HL-60 (cell line): ENCODE measurements around the gene EFL1.

Source experiments
- DNase-seq, 2 experiments: peaks; one replicate each; pipeline ENCODE4 v3.0.0-alpha.2; 2010 to 2020; ENCODE audit warnings: low read depth in 1 of 2, low spot score in 1 of 2
- H3K27ac ChIP-seq: fragments of 250-450 bp; sonication (Bioruptor Pico); replicated peaks from 2 replicates; pipeline ENCODE4 v1.5.1; 2020; ENCODE audit warnings: mild to moderate bottlenecking, moderate library complexity
- H3K27me3 ChIP-seq: fragments of 250-450 bp; sonication (Bioruptor Pico); 2 replicates; pipeline ENCODE4 v1.5.1; 2021; ENCODE audit warnings: mild to moderate bottlenecking, moderate library complexity; ENCODE audit not compliant: insufficient read depth, poor library complexity, severe bottlenecking
- H3K4me3 ChIP-seq: replicated peaks from 2 replicates; pipeline ENCODE4 v1.5.1; 2011; ENCODE audit warnings: mild to moderate bottlenecking, control low read depth, low read length; ENCODE audit not compliant: insufficient read depth
- GABPA ChIP-seq: IDR thresholded peaks from 2 replicates; pipeline ENCODE4 v1.6.1; 2012; ENCODE audit warnings: low read depth
- POLR2AphosphoS5 ChIP-seq: IDR thresholded peaks from 2 replicates; pipeline ENCODE4 v1.6.1; 2012; ENCODE audit warnings: low read depth
- SPI1 ChIP-seq: IDR thresholded peaks from 2 replicates; pipeline ENCODE4 v1.6.1; 2012; ENCODE audit warnings: low read depth, mild to moderate bottlenecking, borderline replicate concordance
- TF ChIP-seq, protein P1 (sequence below): IDR thresholded peaks from one replicate; pipeline ENCODE4 v1.5.1; 2011; ENCODE audit warnings: low read length, control low read depth, inconsistent platforms; ENCODE audit not compliant: insufficient read depth
- TF ChIP-seq, protein P2 (sequence below): IDR thresholded peaks from 2 replicates; pipeline ENCODE4 v1.6.1; 2012; ENCODE audit warnings: low read depth; ENCODE audit not compliant: insufficient replicate concordance

EFL1 gene

DNA sequence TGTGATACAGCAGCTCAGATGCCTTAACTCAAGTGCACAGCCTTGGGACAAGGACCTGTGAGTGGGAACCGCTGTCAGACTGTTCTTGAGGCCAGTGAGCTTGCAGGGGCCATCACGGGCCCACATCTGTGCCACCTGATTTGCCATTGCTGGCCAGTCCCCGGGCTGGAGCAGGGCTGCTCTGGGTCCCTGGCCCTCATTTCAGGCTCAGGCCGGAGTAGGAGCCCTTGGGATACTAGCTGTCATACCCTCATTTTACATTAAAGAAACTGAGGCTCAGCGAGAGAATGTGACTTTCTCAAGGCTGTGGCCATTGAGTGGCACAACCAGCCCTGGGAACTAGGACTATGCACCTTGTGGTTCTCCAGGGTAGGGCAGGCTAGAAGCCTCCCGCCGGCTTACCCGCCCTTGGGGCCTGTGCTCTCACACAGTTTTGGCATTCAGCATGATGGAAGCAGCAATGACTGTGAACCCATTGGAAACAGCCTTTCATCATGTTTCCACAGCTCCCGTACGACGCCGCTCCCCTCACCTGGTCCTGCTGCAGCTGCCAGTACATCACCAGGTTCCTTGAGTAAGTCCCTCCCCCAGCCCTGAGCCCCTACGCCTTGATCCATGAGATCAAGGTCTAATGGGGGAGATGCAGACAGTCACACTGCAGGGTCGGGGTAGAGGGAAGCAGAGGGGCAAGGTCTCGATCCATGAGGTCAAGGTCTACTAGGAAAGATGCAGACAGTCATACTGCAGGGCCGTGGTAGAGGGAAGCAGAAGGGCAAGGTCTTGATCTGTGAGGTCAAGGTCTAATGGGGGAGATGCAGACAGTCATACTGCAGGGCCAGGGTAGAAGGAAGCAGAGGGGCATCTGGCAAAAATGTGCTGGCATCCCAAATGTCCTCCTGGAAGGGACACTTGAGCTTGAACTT, 44.5 kb upstream of the EFL1 start:
- Histone ChIP-seq H3K27ac (no peak overlapping the region), H3K27me3 (no peaks in the 10 kb centered on the region), H3K4me3 (no peak overlapping the region)
- TF ChIP-seq, protein P1, sequence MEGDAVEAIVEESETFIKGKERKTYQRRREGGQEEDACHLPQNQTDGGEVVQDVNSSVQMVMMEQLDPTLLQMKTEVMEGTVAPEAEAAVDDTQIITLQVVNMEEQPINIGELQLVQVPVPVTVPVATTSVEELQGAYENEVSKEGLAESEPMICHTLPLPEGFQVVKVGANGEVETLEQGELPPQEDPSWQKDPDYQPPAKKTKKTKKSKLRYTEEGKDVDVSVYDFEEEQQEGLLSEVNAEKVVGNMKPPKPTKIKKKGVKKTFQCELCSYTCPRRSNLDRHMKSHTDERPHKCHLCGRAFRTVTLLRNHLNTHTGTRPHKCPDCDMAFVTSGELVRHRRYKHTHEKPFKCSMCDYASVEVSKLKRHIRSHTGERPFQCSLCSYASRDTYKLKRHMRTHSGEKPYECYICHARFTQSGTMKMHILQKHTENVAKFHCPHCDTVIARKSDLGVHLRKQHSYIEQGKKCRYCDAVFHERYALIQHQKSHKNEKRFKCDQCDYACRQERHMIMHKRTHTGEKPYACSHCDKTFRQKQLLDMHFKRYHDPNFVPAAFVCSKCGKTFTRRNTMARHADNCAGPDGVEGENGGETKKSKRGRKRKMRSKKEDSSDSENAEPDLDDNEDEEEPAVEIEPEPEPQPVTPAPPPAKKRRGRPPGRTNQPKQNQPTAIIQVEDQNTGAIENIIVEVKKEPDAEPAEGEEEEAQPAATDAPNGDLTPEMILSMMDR: no peak
- no peak for TF ChIP-seq GABPA
- no peak for TF ChIP-seq SPI1
- no peak for TF ChIP-seq POLR2AphosphoS5
- TF ChIP-seq, protein P2, sequence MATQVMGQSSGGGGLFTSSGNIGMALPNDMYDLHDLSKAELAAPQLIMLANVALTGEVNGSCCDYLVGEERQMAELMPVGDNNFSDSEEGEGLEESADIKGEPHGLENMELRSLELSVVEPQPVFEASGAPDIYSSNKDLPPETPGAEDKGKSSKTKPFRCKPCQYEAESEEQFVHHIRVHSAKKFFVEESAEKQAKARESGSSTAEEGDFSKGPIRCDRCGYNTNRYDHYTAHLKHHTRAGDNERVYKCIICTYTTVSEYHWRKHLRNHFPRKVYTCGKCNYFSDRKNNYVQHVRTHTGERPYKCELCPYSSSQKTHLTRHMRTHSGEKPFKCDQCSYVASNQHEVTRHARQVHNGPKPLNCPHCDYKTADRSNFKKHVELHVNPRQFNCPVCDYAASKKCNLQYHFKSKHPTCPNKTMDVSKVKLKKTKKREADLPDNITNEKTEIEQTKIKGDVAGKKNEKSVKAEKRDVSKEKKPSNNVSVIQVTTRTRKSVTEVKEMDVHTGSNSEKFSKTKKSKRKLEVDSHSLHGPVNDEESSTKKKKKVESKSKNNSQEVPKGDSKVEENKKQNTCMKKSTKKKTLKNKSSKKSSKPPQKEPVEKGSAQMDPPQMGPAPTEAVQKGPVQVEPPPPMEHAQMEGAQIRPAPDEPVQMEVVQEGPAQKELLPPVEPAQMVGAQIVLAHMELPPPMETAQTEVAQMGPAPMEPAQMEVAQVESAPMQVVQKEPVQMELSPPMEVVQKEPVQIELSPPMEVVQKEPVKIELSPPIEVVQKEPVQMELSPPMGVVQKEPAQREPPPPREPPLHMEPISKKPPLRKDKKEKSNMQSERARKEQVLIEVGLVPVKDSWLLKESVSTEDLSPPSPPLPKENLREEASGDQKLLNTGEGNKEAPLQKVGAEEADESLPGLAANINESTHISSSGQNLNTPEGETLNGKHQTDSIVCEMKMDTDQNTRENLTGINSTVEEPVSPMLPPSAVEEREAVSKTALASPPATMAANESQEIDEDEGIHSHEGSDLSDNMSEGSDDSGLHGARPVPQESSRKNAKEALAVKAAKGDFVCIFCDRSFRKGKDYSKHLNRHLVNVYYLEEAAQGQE: no peak
- no peak for DNase-seq

DNA sequence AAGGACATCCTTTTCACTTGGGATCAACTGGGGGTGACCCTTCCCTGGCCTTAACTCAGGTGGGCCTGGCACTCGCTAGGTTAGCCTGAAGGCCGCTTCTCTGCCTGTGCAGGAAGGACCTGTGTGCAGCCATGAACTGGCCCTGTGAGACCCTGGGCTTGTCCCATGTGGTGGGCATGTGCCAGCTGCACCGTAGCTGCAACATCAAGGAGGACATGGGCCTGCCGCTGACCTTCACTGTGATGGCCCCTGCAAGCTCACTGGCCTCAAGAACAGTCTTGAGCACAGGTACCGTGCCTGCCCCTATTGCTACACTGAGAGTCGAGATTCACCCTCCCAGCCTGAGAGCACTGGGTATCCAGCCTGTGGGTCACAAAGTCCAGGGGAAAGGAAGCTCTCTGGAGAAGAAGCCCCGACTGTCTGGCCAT, 43.1 kb upstream of the EFL1 start:
- TF ChIP-seq, protein P1: no peak
- TF ChIP-seq GABPA (no peak), POLR2AphosphoS5 (no peak), SPI1 (no peak)
- TF ChIP-seq, protein P2: no peak
- no peak for DNase-seq
- Histone ChIP-seq H3K27me3 (no peaks in the 10 kb centered on the region), H3K4me3 (no peak overlapping the region), H3K27ac (no peak overlapping the region)

DNA sequence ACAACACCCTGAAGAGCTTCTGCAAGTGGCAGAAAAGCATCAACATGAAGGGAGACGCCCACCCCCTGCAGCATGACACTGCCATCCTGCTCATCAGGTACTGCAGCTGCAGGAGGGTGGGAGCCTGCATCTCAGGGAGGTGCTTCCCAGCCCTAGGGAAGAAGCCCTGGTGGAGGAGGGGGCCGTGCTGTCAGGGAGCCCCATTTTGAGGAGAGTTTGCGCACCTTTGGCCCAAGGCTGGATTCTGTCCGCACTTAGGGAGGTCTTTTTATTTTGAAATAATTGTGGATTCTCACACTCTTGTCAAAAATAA, 42.2 kb upstream of the EFL1 start:
- no peak for DNase-seq
- Histone ChIP-seq H3K27me3 (no peaks in the 10 kb centered on the region), H3K27ac (no peak overlapping the region), H3K4me3 (no peak overlapping the region)
- no peak for TF ChIP-seq GABPA
- TF ChIP-seq POLR2AphosphoS5: no peak
- TF ChIP-seq, protein P1: no peak
- TF ChIP-seq, protein P2: no peak
- TF ChIP-seq SPI1: no peak
